ENCODE data around the gene MVK. TPM values are rescaled to one million over a fixed set of nuclear protein-coding genes. Genes with fewer than 3 reads are reported as not detected.

Gene MVK
- total RNA-seq, 1 donor from 2014 or later = 55.2 TPM

- ATAC-seq = no peak
These were observed 35.7 kb downstream of the MVK start for GRCh38 chr12:109609342-109609741.

GRCh38 chr12:109610523-109610922 lies 36.9 kb downstream of the MVK start:
- no peak for ATAC-seq

- ATAC-seq = no peak
These were observed 37.6 kb downstream of the MVK start for GRCh38 chr12:109611223-109611622.

- no peak for ATAC-seq
These were observed 38.4 kb downstream of the MVK start for GRCh38 chr12:109612003-109612402.

GRCh38 chr12:109612975-109613502 lies 39.4 kb downstream of the MVK start:
- peak; percentile 39 for ATAC-seq

GRCh38 chr12:109613649-109614455 lies 40.3 kb downstream of the MVK start:
- ATAC-seq = no peak

GRCh38 chr12:109615556-109616229 lies 42.1 kb downstream of the MVK start:
- no peak for ATAC-seq

- ATAC-seq = no peak
These were observed 43.9 kb downstream of the MVK start for GRCh38 chr12:109617491-109617890.

GRCh38 chr12:109618082-109618481 lies 44.5 kb downstream of the MVK start:
- ATAC-seq = no peak

- no peak for ATAC-seq
These were observed 45.5 kb downstream of the MVK start for GRCh38 chr12:109619002-109619604.

- ATAC-seq = no peak
These were observed 47.7 kb downstream of the MVK start for GRCh38 chr12:109621211-109621694.

GRCh38 chr12:109621901-109622364 lies 48.3 kb downstream of the MVK start:
- ATAC-seq = no peak

GRCh38 chr12:109624467-109624866 lies 50.9 kb downstream of the MVK start:
- peak; percentile 24 for ATAC-seq

- ATAC-seq = peak; percentile 54
These were observed 51.6 kb downstream of the MVK start for GRCh38 chr12:109625131-109625559.

- ATAC-seq = no peak
These were observed 52.3 kb downstream of the MVK start for GRCh38 chr12:109625749-109626377.

GRCh38 chr12:109626378-109627115 lies 53.0 kb downstream of the MVK start:
- ATAC-seq = no peak

GRCh38 chr12:109627633-109628032 lies 54.0 kb downstream of the MVK start:
- peak; percentile 30 for ATAC-seq

GRCh38 chr12:109630107-109630506 lies 56.5 kb downstream of the MVK start:
- ATAC-seq = no peak

GRCh38 chr12:109630815-109631214 lies 57.2 kb downstream of the MVK start:
- no peak for ATAC-seq

GRCh38 chr12:109631302-109631701 lies 57.7 kb downstream of the MVK start:
- peak; percentile 29 for ATAC-seq

GRCh38 chr12:109631751-109632150 lies 58.2 kb downstream of the MVK start:
- no peak for ATAC-seq

- no peak for ATAC-seq
These were observed 58.7 kb downstream of the MVK start for GRCh38 chr12:109632342-109632741.
